ENCODE measurements around the gene DSTYK. TPM values are rescaled to one million over a fixed set of nuclear protein-coding genes. Genes with fewer than 3 reads are reported as not detected.

The DSTYK gene
- total RNA-seq, 2 donors from 2014 or later, result 9.8 to 11.0 TPM

- H3K27me3 ChIP-seq (ENCODE audit: control insufficient read depth, insufficient read depth, low read length, poor library complexity, severe bottlenecking), result no peaks in the 10 kb centered on the region
- no peaks in the 10 kb centered on the region for H3K27me3 Mint-ChIP-seq (ENCODE audit: insufficient read depth)
- H3K9me3 Mint-ChIP-seq, result no peaks in the 10 kb centered on the region
- H3K4me3 ChIP-seq (ENCODE audit: low read length), result no peak overlapping the region
- H3K9me3 ChIP-seq (ENCODE audit: control insufficient read depth, low read length), result peaks cover 3% of the 10 kb centered on the region
- H3K9ac ChIP-seq (ENCODE audit: extremely low read depth, low read length, poor library complexity, severe bottlenecking), result no peak overlapping the region
- no peaks in the 10 kb centered on the region for H3K4me1 ChIP-seq (ENCODE audit: control insufficient read depth, insufficient read depth, low read length)
- whole genome bisulfite sequencing, 2 experiments (ENCODE audit: insufficient coverage in 1 of 2, insufficient read length in 1 of 2), result 52 to 56% methylated on average over 5 to 9 of the region's 9 CpGs
- no peaks in the 10 kb centered on the region for H3K36me3 Mint-ChIP-seq (ENCODE audit: low read depth)
- TF ChIP-seq, protein P1, sequence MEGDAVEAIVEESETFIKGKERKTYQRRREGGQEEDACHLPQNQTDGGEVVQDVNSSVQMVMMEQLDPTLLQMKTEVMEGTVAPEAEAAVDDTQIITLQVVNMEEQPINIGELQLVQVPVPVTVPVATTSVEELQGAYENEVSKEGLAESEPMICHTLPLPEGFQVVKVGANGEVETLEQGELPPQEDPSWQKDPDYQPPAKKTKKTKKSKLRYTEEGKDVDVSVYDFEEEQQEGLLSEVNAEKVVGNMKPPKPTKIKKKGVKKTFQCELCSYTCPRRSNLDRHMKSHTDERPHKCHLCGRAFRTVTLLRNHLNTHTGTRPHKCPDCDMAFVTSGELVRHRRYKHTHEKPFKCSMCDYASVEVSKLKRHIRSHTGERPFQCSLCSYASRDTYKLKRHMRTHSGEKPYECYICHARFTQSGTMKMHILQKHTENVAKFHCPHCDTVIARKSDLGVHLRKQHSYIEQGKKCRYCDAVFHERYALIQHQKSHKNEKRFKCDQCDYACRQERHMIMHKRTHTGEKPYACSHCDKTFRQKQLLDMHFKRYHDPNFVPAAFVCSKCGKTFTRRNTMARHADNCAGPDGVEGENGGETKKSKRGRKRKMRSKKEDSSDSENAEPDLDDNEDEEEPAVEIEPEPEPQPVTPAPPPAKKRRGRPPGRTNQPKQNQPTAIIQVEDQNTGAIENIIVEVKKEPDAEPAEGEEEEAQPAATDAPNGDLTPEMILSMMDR (conservative IDR thresholded peaks at IDR 0.05), result no peak
- DNase-seq, result no peak
- no peak overlapping the region for H3K27ac ChIP-seq (ENCODE audit: low read depth, low read length)
- peaks cover 8% of the 10 kb centered on the region for H3K36me3 ChIP-seq (ENCODE audit: control insufficient read depth, insufficient read depth, low read length)
- H3K4me1 Mint-ChIP-seq, result peaks cover 39% of the 10 kb centered on the region
- H3K27ac Mint-ChIP-seq, result no peak overlapping the region
- H3K4me3 Mint-ChIP-seq, result no peak overlapping the region
These were observed 20.5 kb downstream of the DSTYK start for GRCh38 chr1:205190845-205191577.

DNA sequence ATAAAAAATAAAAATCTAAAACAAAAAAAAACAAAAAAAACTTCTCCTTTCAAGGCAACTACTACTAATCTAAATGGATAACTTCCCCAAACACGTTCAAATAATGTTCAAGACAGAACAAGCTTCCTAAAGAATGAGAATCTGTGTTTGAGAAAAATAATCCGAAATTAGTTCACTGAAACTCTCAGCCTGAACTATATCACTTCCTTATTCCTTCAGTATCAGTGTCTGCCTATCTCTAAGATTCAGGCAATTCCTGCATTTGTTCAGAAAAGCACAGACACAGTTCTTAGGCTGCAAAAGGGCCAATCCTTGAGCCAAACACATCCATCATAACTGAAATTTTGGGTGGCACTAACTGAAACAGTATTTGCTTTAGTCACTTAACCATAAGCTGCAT is 22.4 kb downstream of the DSTYK start:
- peaks cover 12% of the 10 kb centered on the region for H3K36me3 ChIP-seq (ENCODE audit: control insufficient read depth, insufficient read depth, low read length)
- no peak overlapping the region for H3K9ac ChIP-seq (ENCODE audit: extremely low read depth, low read length, poor library complexity, severe bottlenecking)
- Mint-ChIP-seq H3K36me3 (ENCODE audit: low read depth) (peaks cover 7% of the 10 kb centered on the region), H3K4me1 (peaks cover 39% of the 10 kb centered on the region), H3K4me3 (no peak overlapping the region), H3K27me3 (ENCODE audit: insufficient read depth) (no peaks in the 10 kb centered on the region), H3K9me3 (no peaks in the 10 kb centered on the region), H3K27ac (no peak overlapping the region)
- no peak overlapping the region for H3K4me3 ChIP-seq (ENCODE audit: low read length)
- no peaks in the 10 kb centered on the region for H3K4me1 ChIP-seq (ENCODE audit: control insufficient read depth, insufficient read depth, low read length)
- no peaks in the 10 kb centered on the region for H3K27me3 ChIP-seq (ENCODE audit: control insufficient read depth, insufficient read depth, low read length, poor library complexity, severe bottlenecking)
- peaks cover 3% of the 10 kb centered on the region for H3K9me3 ChIP-seq (ENCODE audit: control insufficient read depth, low read length)
- TF ChIP-seq, protein P1 (conservative IDR thresholded peaks at IDR 0.05), result no peak
- H3K27ac ChIP-seq (ENCODE audit: low read depth, low read length), result no peak overlapping the region
- no peak for DNase-seq
- 92% methylated on average over 2 of the region's 2 CpGs for WGBS, 2 experiments (ENCODE audit: insufficient coverage in 1 of 2, insufficient read length in 1 of 2)

GRCh38 chr1:205188596-205188995 is 22.9 kb downstream of the DSTYK start:
- Mint-ChIP-seq H3K4me1 (peaks cover 39% of the 10 kb centered on the region), H3K27me3 (ENCODE audit: insufficient read depth) (no peaks in the 10 kb centered on the region)
- WGBS, 2 experiments (ENCODE audit: insufficient coverage in 1 of 2, insufficient read length in 1 of 2), result 95% methylated on average over 1 of the region's 2 CpGs; no CpG with 5 or more reads in 1 of the 2 experiments

More at GRCh38 chr1:205188596-205188995, 22.9 kb downstream of the DSTYK start:
- Histone ChIP-seq H3K36me3 (ENCODE audit: control insufficient read depth, insufficient read depth, low read length) (peaks cover 12% of the 10 kb centered on the region), H3K27me3 (ENCODE audit: control insufficient read depth, insufficient read depth, low read length, poor library complexity, severe bottlenecking) (no peaks in the 10 kb centered on the region), H3K9me3 (ENCODE audit: control insufficient read depth, low read length) (no peaks in the 10 kb centered on the region), H3K4me1 (ENCODE audit: control insufficient read depth, insufficient read depth, low read length) (no peaks in the 10 kb centered on the region), H3K9ac (ENCODE audit: extremely low read depth, low read length, poor library complexity, severe bottlenecking) (no peak overlapping the region), H3K4me3 (ENCODE audit: low read length) (no peak overlapping the region), H3K27ac (ENCODE audit: low read depth, low read length) (no peak overlapping the region)
- Mint-ChIP-seq H3K4me3 (no peak overlapping the region), H3K9me3 (no peaks in the 10 kb centered on the region), H3K27ac (no peak overlapping the region), H3K36me3 (ENCODE audit: low read depth) (peaks cover 7% of the 10 kb centered on the region)
- TF ChIP-seq, protein P1 (conservative IDR thresholded peaks at IDR 0.05), result no peak
- no peak for DNase-seq

Measured in endodermal cell (in vitro differentiated cells).